OCI-LY3 (cell line): ENCODE measurements around the gene DNHD1.

Source experiments
- CTCF ChIP-seq: fragments of 200-600, 300-600 bp; sonication (generic); IDR thresholded peaks from 2 replicates; pipeline ENCODE4 v1.5.1; 2014; ENCODE audit warnings: antibody characterized with exemption, low read length, low read depth
- EZH2phosphoT487 ChIP-seq: fragments of 200-600 bp; shearing (Covaris generic); IDR thresholded peaks from 2 replicates; pipeline ENCODE4 v1.6.1; 2018; ENCODE audit warnings: antibody characterized with exemption, mixed run types, low read depth

- TF ChIP-seq CTCF = no peak
- no peak for TF ChIP-seq EZH2phosphoT487
These were observed 109.5 kb downstream of the DNHD1 start for GRCh38 chr11:6606471-6607189.
